Peyer's patch (tissue), 4 donors: ENCODE results near the gene DGKQ. TPM values are rescaled to one million over a fixed set of nuclear protein-coding genes. Genes with fewer than 3 reads are reported as not detected.
A peak's percentile ranks its signal among the peaks of the same experiment; 100 is the strongest.

Experiments
- DNase-seq, 3 donors: peaks; one replicate each; pipeline ENCODE4 v3.0.0-alpha.2; 2017 to 2019
- H3K27ac ChIP-seq, 4 donors: fragments of 200-600 bp; sonication (generic); one replicate each; pipeline ENCODE4 v1.5.1; 2016 to 2019
- H3K27me3 ChIP-seq, 2 donors: fragments of 200-600 bp; sonication (generic); one replicate each; pipeline ENCODE4 v1.5.1; 2019
- H3K36me3 ChIP-seq, 3 donors: fragments of 200-600 bp; sonication (generic); one replicate each; pipeline ENCODE4 v1.5.1; 2016 to 2019
- H3K4me1 ChIP-seq, 4 donors: fragments of 200-600 bp; sonication (generic); one replicate each; pipeline ENCODE4 v1.5.1; 2016 to 2019
- H3K4me3 ChIP-seq, 4 donors: fragments of 200-600 bp; sonication (generic); 1 replicate in 3 of 4; 2 replicates in 1 of 4; pipeline ENCODE4 v1.5.1; 2016 to 2019; ENCODE audit warnings: mild to moderate bottlenecking in 1 of 4
- H3K9me3 ChIP-seq, 4 donors: fragments of 200-600 bp; sonication (generic); one replicate each; pipeline ENCODE4 v1.5.1; 2016 to 2019; ENCODE audit warnings: mild to moderate bottlenecking in 1 of 4
- CTCF ChIP-seq, 6 experiments: fragments of 450-650 bp in 4 of 6; fragments of 200-600 bp in 2 of 6; sonication (generic) in 1 of 6; IDR thresholded peaks; one replicate each; pipeline ENCODE4 v1.5.1; 2017 to 2019; ENCODE audit warnings: antibody characterized with exemption in 6 of 6, mild to moderate bottlenecking in 3 of 6, moderate library complexity in 1 of 6
- POLR2A ChIP-seq, 2 donors: fragments of 450-650 bp; IDR thresholded peaks; one replicate each; pipeline ENCODE4 v1.5.1; 2017; ENCODE audit warnings: antibody characterized with exemption in 2 of 2, mild to moderate bottlenecking in 2 of 2, moderate library complexity in 2 of 2
- total RNA-seq, 4 donors: library from RNA; depleted of rRNA; stranded (reverse); fragments of >200 nt; gene quantifications; one replicate each; pipeline ENCODE4 v1.1.0, GENCODE V29; 2016

DGKQ gene
- total RNA-seq, 4 donors from 2014 or later = 32.2 to 119 (median 101) TPM

GRCh38 chr4:911871-912490, 61.4 kb downstream of the DGKQ start:
- H3K4me1 ChIP-seq = peaks cover 0 to 25% (median 2%) of the 10 kb centered on the region in 4 donors
- peak overlapping the region in 3 of 4 donors; percentile 0 to 66 (median 58) for H3K27ac ChIP-seq
- H3K36me3 ChIP-seq = peaks cover 0 to 55% (median 0%) of the 10 kb centered on the region in 3 donors
- H3K27me3 ChIP-seq = no peaks in the 10 kb centered on the region
- TF ChIP-seq POLR2A (IDR thresholded peaks at IDR 0.05) (no peak), CTCF (IDR thresholded peaks at IDR 0.05) (no peak)
- H3K4me3 ChIP-seq = no peak overlapping the region
- peak in 1 of 3 donors; percentile 64 for DNase-seq
- no peaks in the 10 kb centered on the region for H3K9me3 ChIP-seq

- no peak overlapping the region for H3K4me3 ChIP-seq
- H3K4me1 ChIP-seq = peaks cover 0 to 25% (median 2%) of the 10 kb centered on the region in 4 donors
- peak in 1 of 3 donors; percentile 38 for DNase-seq
- H3K36me3 ChIP-seq = peaks cover 0 to 62% (median 0%) of the 10 kb centered on the region in 3 donors
- no peak for TF ChIP-seq CTCF (IDR thresholded peaks at IDR 0.05)
- no peaks in the 10 kb centered on the region for H3K27me3 ChIP-seq
- H3K9me3 ChIP-seq = no peaks in the 10 kb centered on the region
- no peak overlapping the region for H3K27ac ChIP-seq
These were observed 62.1 kb downstream of the DGKQ start for GRCh38 chr4:911221-911751.

- Histone ChIP-seq H3K27me3 (no peaks in the 10 kb centered on the region), H3K9me3 (peaks cover 0 to 3% (median 0%) of the 10 kb centered on the region in 4 donors), H3K4me1 (peaks cover 0 to 18% (median under 1%) of the 10 kb centered on the region in 4 donors), H3K36me3 (peaks cover 0 to 63% (median 0%) of the 10 kb centered on the region in 3 donors), H3K4me3 (no peak overlapping the region), H3K27ac (no peak overlapping the region)
- peak in 1 of 3 donors; percentile 38 for DNase-seq
- TF ChIP-seq POLR2A (IDR thresholded peaks at IDR 0.05) = no peak
- TF ChIP-seq CTCF (IDR thresholded peaks at IDR 0.05) = no peak
These were observed 62.8 kb downstream of the DGKQ start for GRCh38 chr4:910366-911091.

GRCh38 chr4:909821-910220, 63.5 kb downstream of the DGKQ start:
- no peak overlapping the region for H3K4me3 ChIP-seq
- peaks cover 0 to 10% (median 0%) of the 10 kb centered on the region in 4 donors for H3K4me1 ChIP-seq
- TF ChIP-seq POLR2A (IDR thresholded peaks at IDR 0.05) (no peak), CTCF (IDR thresholded peaks at IDR 0.05) (no peak)
- no peak for DNase-seq
- H3K27me3 ChIP-seq = no peaks in the 10 kb centered on the region
- no peak overlapping the region for H3K27ac ChIP-seq
- H3K36me3 ChIP-seq = peaks cover 0 to 65% (median 0%) of the 10 kb centered on the region in 3 donors
- H3K9me3 ChIP-seq = peaks cover 0 to 4% (median 0%) of the 10 kb centered on the region in 4 donors

GRCh38 chr4:909131-909571, 64.2 kb downstream of the DGKQ start:
- Histone ChIP-seq H3K4me3 (no peak overlapping the region), H3K4me1 (peaks cover 0 to 7% (median 0%) of the 10 kb centered on the region in 4 donors), H3K27me3 (no peaks in the 10 kb centered on the region), H3K9me3 (peaks cover 0 to 4% (median 0%) of the 10 kb centered on the region in 4 donors), H3K27ac (no peak overlapping the region), H3K36me3 (peaks cover 0 to 70% (median 0%) of the 10 kb centered on the region in 3 donors)
- TF ChIP-seq POLR2A (IDR thresholded peaks at IDR 0.05) = no peak
- TF ChIP-seq CTCF (IDR thresholded peaks at IDR 0.05) = no peak
- no peak for DNase-seq

Other genes starting within 250 kb of the DGKQ start
- under 1 TPM in 2 of 4 donors, not detected in 2; 0.35 to 0.67 TPM for gene CPLX1, start 147.4 kb downstream of the DGKQ start, total RNA-seq
- gene GAK, start 41.3 kb downstream of the DGKQ start, total RNA-seq = 100 to 1,000 TPM; 248 to 362 (median 351) TPM
- gene TMEM175, start 41.1 kb downstream of the DGKQ start, total RNA-seq = 100 to 1,000 TPM in 1 of 4 donors, 10 to 100 TPM in 3; 46.1 to 111 (median 56.6) TPM
- gene IDUA, start 13.5 kb upstream of the DGKQ start, total RNA-seq = 100 to 1,000 TPM in 1 of 4 donors, 10 to 100 TPM in 3; 40.4 to 114 (median 71.4) TPM
- gene SLC26A1, start 19.8 kb upstream of the DGKQ start, total RNA-seq = 10 to 100 TPM in 3 of 4 donors, under 1 TPM in 1; 0.83 to 35.7 (median 24.3) TPM
- 10 to 100 TPM; 10.3 to 29.7 (median 26.8) TPM for gene FGFRL1, start 38.1 kb upstream of the DGKQ start, total RNA-seq
- gene RNF212, start 140.0 kb upstream of the DGKQ start, total RNA-seq = 1 to 10 TPM in 3 of 4 donors, not detected in 1; 4.5 to 6.6 (median 5.4) TPM
- gene SPON2, start 199.0 kb upstream of the DGKQ start, total RNA-seq = 100 to 1,000 TPM in 3 of 4 donors, 10 to 100 TPM in 1; 64.3 to 519 (median 165) TPM